ENCODE results near the gene FBXL4. TPM values are rescaled to one million over a fixed set of nuclear protein-coding genes. Genes with fewer than 3 reads are reported as not detected.

FBXL4 gene
- total RNA-seq, 1 experiment from 2014 or later: 5.1 TPM

GRCh38 chr6:98944598-98945081 is 3.1 kb downstream of the FBXL4 start:
- Histone ChIP-seq H3K27me3 (ENCODE audit: insufficient read depth, low read length) (no peaks in the 10 kb centered on the region), H2AK5ac (ENCODE audit: insufficient read length, low read length) (no peak overlapping the region), H3K4me1 (ENCODE audit: insufficient read depth, low read length) (no peaks in the 10 kb centered on the region), H2BK15ac (ENCODE audit: low read depth, low read length) (no peak overlapping the region), H3K9me3 (ENCODE audit: control insufficient read depth, low read depth, low read length) (no peaks in the 10 kb centered on the region), H3K4ac (ENCODE audit: low read depth, low read length) (no peak overlapping the region), H4K20me1 (ENCODE audit: control insufficient read depth, insufficient read depth, insufficient read length) (no peaks in the 10 kb centered on the region), H3K4me2 (ENCODE audit: insufficient read depth, insufficient read length, low read length) (no peak overlapping the region), H2BK12ac (ENCODE audit: insufficient read length, low read depth, low read length) (no peak overlapping the region), H2BK20ac (ENCODE audit: low read depth, low read length, poor library complexity, severe bottlenecking) (no peak overlapping the region), H3K23ac (ENCODE audit: insufficient read length, low read depth, low read length) (no peak overlapping the region), H4K8ac (replicated peaks; ENCODE audit: insufficient read length, low read depth, low read length) (no peak overlapping the region), H4K91ac (ENCODE audit: insufficient read length, low read depth, low read length) (no peak overlapping the region), H3T11ph (ENCODE audit: low read length) (no peak overlapping the region), H3K18ac (ENCODE audit: insufficient read length, low read depth, low read length) (no peak overlapping the region), H3K79me2 (ENCODE audit: insufficient read depth, low read length) (peaks cover 3% of the 10 kb centered on the region; the same call in 1 of the 2 replicates), H4K5ac (ENCODE audit: insufficient read length, low read depth, low read length) (no peak overlapping the region), H3K14ac (ENCODE audit: insufficient read depth, low read length) (no peak overlapping the region), H2BK5ac (ENCODE audit: insufficient read length, low read length) (no peak overlapping the region), H3K56ac (ENCODE audit: insufficient read length, low read depth, low read length) (no peak overlapping the region), H2AFZ (ENCODE audit: low read length) (no peak overlapping the region), H2BK120ac (ENCODE audit: low read depth, low read length, poor library complexity, severe bottlenecking) (no peak overlapping the region), H3K23me2 (ENCODE audit: insufficient read length, low read depth, low read length, poor library complexity, severe bottlenecking) (peaks cover 5% of the 10 kb centered on the region), H3K27ac (ENCODE audit: insufficient read length, low read depth, low read length) (no peak overlapping the region), H3K79me1 (ENCODE audit: insufficient read depth, low read depth, low read length, poor library complexity, severe bottlenecking) (no peaks in the 10 kb centered on the region), H3K9ac (ENCODE audit: extremely low read depth, insufficient read length, low read length) (no peak overlapping the region)
- H3K36me3 Mint-ChIP-seq (ENCODE audit: insufficient read depth in 1 of 3, low read depth in 3 of 3): peaks cover 20 to 38% (median 27%) of the 10 kb centered on the region in 3 experiments
- H3K4me3 Mint-ChIP-seq: no peak overlapping the region
- no peak for TF ChIP-seq CTCF (conservative IDR thresholded peaks at IDR 0.05)
- no peak for DNase-seq
- H3K27ac Mint-ChIP-seq: no peak overlapping the region
- WGBS (ENCODE audit: extremely low coverage, insufficient read length, low lambda C conversion rate): no CpG with 5 or more reads among the region's 2 CpGs
- H3K27me3 Mint-ChIP-seq (ENCODE audit: low read depth): no peaks in the 10 kb centered on the region
- peaks cover 22 to 24% of the 10 kb centered on the region in 2 experiments for H3K4me1 Mint-ChIP-seq
- H3K9me3 Mint-ChIP-seq: peaks cover 15 to 29% of the 10 kb centered on the region in 2 experiments; a peak in 4 of 5 replicates

Data from H9 (cell line).